ENCODE measurements around the gene GARIN5A. TPM values are rescaled to one million over a fixed set of nuclear protein-coding genes. Genes with fewer than 3 reads are reported as not detected.

GARIN5A gene
- total and polyA plus RNA-seq, 2 of the 8 experiments (the other 6 are each of a cell fraction or from before 2014, with no cell fraction given), result 9.1 to 18.5 TPM

- ChIA-PET CTCF (ENCODE audit: partially characterized antibody) (interaction anchor here (0.8 to 4.0 kb wide), 9 partner anchors 8 to 216 kb away, joined by 3 to 16 read pairs (median 5); no protein-coding TSS in a partner anchor), POLR2A (ENCODE audit: partially characterized antibody) (interaction anchor here (0.6 to 1.4 kb wide), 4 partner anchors 12 to 159 kb away, joined by 3 to 6 read pairs (median 4); partner anchors contain the start of gene POLD1)
- H3K27me3 ChIP-seq (replicated peaks in 1 of 4; ENCODE audit: control insufficient read depth in 3 of 4, extremely low read depth in 1 of 4, insufficient read depth in 3 of 4, low read length in 3 of 4), result no peaks in the 10 kb centered on the region; a peak in 2 of 7 replicates
- no peak overlapping the region for H3K4ac ChIP-seq (replicated peaks; ENCODE audit: insufficient read length, low read depth, low read length)
- H3K23ac ChIP-seq (ENCODE audit: insufficient read length), result no peak overlapping the region
- H2BK12ac ChIP-seq (ENCODE audit: low read depth, low read length), result no peak overlapping the region
- H4K91ac ChIP-seq (replicated peaks; ENCODE audit: insufficient read length, low read length), result no peak overlapping the region
- H3K9ac ChIP-seq (replicated peaks in 1 of 4; ENCODE audit: extremely low read depth in 1 of 4, low read depth in 3 of 4, low read length in 3 of 4), result no peak overlapping the region
- no peak for FAIRE-seq
- H2BK120ac ChIP-seq (replicated peaks; ENCODE audit: low read depth, low read length), result no peak overlapping the region
- no peak overlapping the region for H4K8ac ChIP-seq (ENCODE audit: extremely low read depth, insufficient read depth, low read length)
- H4K20me1 ChIP-seq (replicated peaks in 1 of 2; ENCODE audit: control insufficient read depth in 1 of 2, insufficient read depth in 2 of 2, low read length in 2 of 2), result peaks cover 0 to 3% of the 10 kb centered on the region in 2 experiments
- no peaks in the 10 kb centered on the region for H3K79me1 ChIP-seq (ENCODE audit: low read depth, low read length)
- no peak overlapping the region for H2BK15ac ChIP-seq (ENCODE audit: low read length)
- no peaks in the 10 kb centered on the region for H3K36me3 ChIP-seq (ENCODE audit: control insufficient read depth in 2 of 4, insufficient read depth in 4 of 4, low read length in 3 of 4)
- H2AK5ac ChIP-seq (ENCODE audit: low read depth, low read length), result no peak overlapping the region
- no peak overlapping the region for H3K27ac ChIP-seq (ENCODE audit: low read depth, low read length)
- no peak overlapping the region for H3K56ac ChIP-seq (replicated peaks; ENCODE audit: insufficient read length, low read depth, low read length)
- no peak overlapping the region for H3K18ac ChIP-seq (ENCODE audit: extremely low read depth, low read length)
- no peak for DNase-seq (ENCODE audit: low read depth in 1 of 2, low spot score in 2 of 2)
- no peak overlapping the region for H3K14ac ChIP-seq (ENCODE audit: insufficient read length)
- H3K9me3 ChIP-seq (ENCODE audit: insufficient read depth in 2 of 2, low read depth in 1 of 2, low read length in 1 of 2), result no peaks in the 10 kb centered on the region
- no peak overlapping the region for H3K4me2 ChIP-seq (ENCODE audit: insufficient read depth in 1 of 2, low read depth in 2 of 2, low read length in 2 of 2)
- peaks cover 7% of the 10 kb centered on the region; the same call in 1 of the 2 replicates for H3K23me2 ChIP-seq (ENCODE audit: low read depth, low read length)
- H2BK20ac ChIP-seq (ENCODE audit: low read length), result 0 out of 2 replicates have a peak overlapping the region, but pooled peaks have one; percentile 32
- H3K79me2 ChIP-seq (ENCODE audit: control insufficient read depth in 1 of 2, insufficient read depth in 2 of 2, low read length in 2 of 2), result no peaks in the 10 kb centered on the region
- no peak overlapping the region for H2AFZ ChIP-seq (ENCODE audit: low read length)
- TF ChIP-seq CREB1 (IDR thresholded peaks at IDR 0.05), result no peak
- TF ChIP-seq SP2 (IDR thresholded peaks at IDR 0.05; ENCODE audit: low read length), result no peak
- TF ChIP-seq SUZ12 (IDR thresholded peaks at IDR 0.05; ENCODE audit: low read length), result no peak
- TF ChIP-seq SP4 (IDR thresholded peaks at IDR 0.05; ENCODE audit: low read length), result no peak
- TF ChIP-seq RXRA (IDR thresholded peaks at IDR 0.05; ENCODE audit: insufficient read depth, low read depth, low read length), result no peak
- no peak for TF ChIP-seq ATF2 (IDR thresholded peaks at IDR 0.05; ENCODE audit: low read length)
- no peak for TF ChIP-seq MAFK (IDR thresholded peaks at IDR 0.05; ENCODE audit: low read depth, low read length)
- TF ChIP-seq TBP (IDR thresholded peaks at IDR 0.05; ENCODE audit: low read depth, low read length), result no peak
- TF ChIP-seq CEBPB (IDR thresholded peaks at IDR 0.05; ENCODE audit: low read depth, low read length), result no peak
- TF ChIP-seq BRCA1 (IDR thresholded peaks at IDR 0.05; ENCODE audit: low read depth, low read length), result no peak
- H3K4me1 ChIP-seq (replicated peaks in 1 of 4; ENCODE audit: control insufficient read depth in 3 of 4, insufficient read depth in 4 of 4, low read length in 3 of 4), result peaks cover 0 to 7% (median under 1%) of the 10 kb centered on the region in 4 experiments; a peak in 2 of 7 replicates
- 100% methylated on average over 2 of the region's 3 CpGs; no CpG with 5 or more reads in 1 of the 2 experiments for WGBS, 2 experiments (ENCODE audit: extremely low coverage in 1 of 2, insufficient coverage in 1 of 2, insufficient read length in 1 of 2, insufficient replicate concordance in 2 of 2, low coverage in 1 of 2, low lambda C conversion rate in 2 of 2, missing lambda C conversion rate in 1 of 2)
- no peak overlapping the region for H2BK5ac ChIP-seq (ENCODE audit: low read depth, low read length)
- no peak overlapping the region for H4K5ac ChIP-seq (ENCODE audit: insufficient read length, low read depth, low read length)
- H3K4me3 ChIP-seq (ENCODE audit: extremely low read depth in 1 of 4, insufficient read depth in 2 of 4, low read depth in 3 of 4, low read length in 4 of 4), result no peak overlapping the region
These were observed 23.4 kb downstream of the GARIN5A start for GRCh38 chr19:50453243-50453642.
